Measurements from ENCODE around the gene RSKR.

RSKR gene

DNA sequence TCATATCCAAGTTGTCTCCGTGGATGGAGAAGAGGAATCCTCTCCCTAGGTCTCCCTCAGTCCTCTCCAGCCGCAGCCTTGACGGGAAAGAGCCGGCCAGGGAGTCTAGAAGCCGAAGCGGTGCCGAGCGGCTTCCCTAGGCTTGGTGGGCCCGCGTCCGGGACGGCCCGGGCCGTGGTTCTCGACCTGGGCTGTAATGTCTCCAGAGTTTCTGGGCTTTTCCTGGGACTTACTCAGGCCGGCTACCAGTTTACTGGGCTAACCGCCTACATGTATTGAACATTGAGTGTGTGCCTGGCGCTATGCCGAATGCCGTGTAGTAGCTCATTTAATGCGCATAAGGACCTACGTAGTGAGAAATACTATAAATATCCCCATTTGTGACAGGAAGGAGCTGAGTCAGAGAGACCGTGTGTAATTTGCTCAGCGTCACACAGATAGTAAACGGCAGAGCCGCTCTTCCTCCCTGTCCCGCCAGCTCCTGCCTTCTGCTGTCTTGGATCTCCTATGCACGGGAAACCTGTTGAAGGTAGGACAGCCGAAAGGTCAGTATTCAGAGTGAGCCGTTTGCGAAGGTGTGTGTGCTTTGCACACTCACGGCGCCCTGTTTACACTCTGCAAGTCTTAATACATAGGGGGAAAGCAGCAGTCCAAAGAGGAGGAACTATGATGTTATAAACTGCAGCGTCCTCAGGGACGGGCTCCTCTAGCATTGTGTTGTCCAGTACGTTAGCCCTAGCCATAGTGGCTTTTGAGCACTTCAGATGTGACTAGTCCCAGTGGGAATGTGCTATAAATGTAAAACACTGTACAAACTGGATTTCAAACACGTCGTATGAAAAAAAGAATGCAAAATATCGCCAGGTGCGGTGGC lies 14.4 kb downstream of the RSKR start:
- TF ChIP-seq CTCF (conservative IDR thresholded peaks at IDR 0.05), result no peak

DNA sequence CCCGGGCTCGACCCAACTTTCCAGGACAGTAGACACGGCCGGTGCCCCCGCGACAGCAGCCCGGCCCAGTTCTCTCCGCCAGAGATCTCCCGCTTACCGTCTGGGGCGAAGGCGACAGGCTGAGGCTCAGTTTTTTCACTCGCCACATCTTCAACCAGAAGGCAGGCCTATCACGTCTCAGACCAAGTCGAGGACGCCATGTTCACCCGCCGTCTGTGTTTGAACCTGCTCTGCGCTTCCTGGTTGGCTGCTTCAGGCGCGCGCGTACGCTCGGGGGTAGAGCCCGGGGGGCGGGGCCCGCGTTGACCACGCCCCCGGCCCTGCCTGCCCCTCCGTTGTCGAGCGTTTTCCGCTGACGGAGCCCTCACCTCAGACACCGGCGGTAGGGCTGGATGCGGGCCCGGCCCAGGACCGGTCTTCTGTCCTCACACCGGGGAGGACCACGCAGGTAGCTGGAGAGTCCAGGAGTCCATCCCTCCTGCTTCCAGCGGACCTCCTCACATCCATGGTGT lies 15.1 kb downstream of the RSKR start, which contains the start of gene SPAG5:
TSS of gene SPAG5 (minus strand) at position 227 of the 512 bp plus-strand sequence. CDS start at position 148, 79 bp downstream.
- peak within 1 kb of the TSS; percentile 82 for H3K27ac ChIP-seq

More for the DNA sequence above, 14.4 kb downstream of the RSKR start:
- H3K27ac ChIP-seq, result peak overlapping the region; percentile 82

GRCh38 chr17:28598389-28598788 lies 15.6 kb downstream of the RSKR start:
- no peak for TF ChIP-seq CTCF (conservative IDR thresholded peaks at IDR 0.05)
- H3K27ac ChIP-seq, result peak overlapping the region; percentile 82

More for the DNA sequence above, 15.1 kb downstream of the RSKR start, which contains the start of gene SPAG5:
- no peak for TF ChIP-seq CTCF (conservative IDR thresholded peaks at IDR 0.05)

- TF ChIP-seq CTCF (conservative IDR thresholded peaks at IDR 0.05), result no peak
- H3K27ac ChIP-seq, result peak overlapping the region; percentile 82
Observed at GRCh38 chr17:28597606-28598383, 16.2 kb downstream of the RSKR start.

DNA sequence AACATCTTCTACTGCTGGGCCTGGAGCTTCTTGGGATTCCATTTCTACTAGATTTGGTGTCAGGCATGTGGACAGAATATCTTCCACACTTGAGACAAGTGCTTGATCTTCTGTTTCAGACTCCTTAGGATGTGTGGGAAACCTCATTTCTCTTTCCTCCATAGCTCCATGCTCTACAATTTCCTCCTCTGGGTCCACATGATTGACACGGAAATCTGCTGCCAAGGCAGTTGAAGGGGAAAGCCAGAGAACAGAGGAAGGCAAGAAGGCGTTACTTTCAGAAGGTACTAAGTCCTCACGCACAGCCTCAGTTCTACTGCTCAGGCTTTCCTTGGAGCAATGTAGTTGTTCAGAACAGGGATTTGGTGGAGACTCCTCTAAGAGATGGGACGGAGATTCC lies 21.7 kb downstream of the RSKR start:
- no peak for TF ChIP-seq CTCF (conservative IDR thresholded peaks at IDR 0.05)
- no peak overlapping the region for H3K27ac ChIP-seq

DNA sequence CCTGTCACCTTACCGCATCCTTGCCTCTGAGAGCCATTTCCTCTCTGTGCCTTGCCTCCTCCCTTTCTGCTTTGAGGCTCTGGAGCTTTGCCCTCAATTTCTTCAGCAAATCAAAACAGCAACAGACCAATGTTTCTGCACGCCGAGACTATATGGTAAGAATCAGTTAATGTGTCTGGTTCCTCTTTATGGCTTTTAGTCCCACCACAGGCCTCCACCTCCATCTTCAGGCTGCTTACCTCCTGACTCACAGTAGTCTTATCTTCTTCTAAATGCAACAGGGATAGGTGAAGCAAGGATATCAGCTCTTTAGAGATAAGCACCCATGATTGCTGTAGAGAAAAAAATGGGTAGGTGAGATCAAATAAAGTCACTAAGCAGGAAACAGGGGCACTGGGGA lies 28.1 kb downstream of the RSKR start:
- H3K27ac ChIP-seq, result no peak overlapping the region
- no peak for TF ChIP-seq CTCF (conservative IDR thresholded peaks at IDR 0.05)

DNA sequence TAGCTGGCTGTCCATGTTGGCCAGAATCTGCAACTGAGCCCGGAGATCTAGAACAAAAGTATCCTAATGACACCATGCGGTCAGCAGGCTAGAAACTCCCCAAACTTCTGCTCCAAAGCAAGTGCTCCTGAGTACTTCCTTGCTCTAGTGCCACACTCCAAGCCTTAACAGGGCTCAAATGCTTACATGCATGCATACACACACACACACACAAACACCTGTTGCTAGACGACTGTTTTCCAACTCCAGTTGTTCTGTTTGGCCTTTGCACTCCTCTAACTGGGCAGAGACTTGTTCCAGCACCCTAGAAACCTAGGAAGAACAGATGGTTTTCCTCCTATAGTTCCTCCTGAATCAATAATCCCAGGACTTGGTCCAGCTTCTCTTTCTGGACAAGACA lies 29.6 kb downstream of the RSKR start:
- H3K27ac ChIP-seq, result no peak overlapping the region
- no peak for TF ChIP-seq CTCF (conservative IDR thresholded peaks at IDR 0.05)

Measured in VCaP (cell line).